GM18508 (cell line): Measurements from ENCODE around the gene GLTPD2.

ENCODE experiments used
- ATAC-seq: cut with Tn5 transposase; IDR thresholded peaks from one replicate; pipeline ENCODE4 v1.9.1; 2021; ENCODE audit warnings: moderate number of reproducible peaks; ENCODE audit not compliant: insufficient read depth, unreplicated experiment

The GLTPD2 gene

DNA sequence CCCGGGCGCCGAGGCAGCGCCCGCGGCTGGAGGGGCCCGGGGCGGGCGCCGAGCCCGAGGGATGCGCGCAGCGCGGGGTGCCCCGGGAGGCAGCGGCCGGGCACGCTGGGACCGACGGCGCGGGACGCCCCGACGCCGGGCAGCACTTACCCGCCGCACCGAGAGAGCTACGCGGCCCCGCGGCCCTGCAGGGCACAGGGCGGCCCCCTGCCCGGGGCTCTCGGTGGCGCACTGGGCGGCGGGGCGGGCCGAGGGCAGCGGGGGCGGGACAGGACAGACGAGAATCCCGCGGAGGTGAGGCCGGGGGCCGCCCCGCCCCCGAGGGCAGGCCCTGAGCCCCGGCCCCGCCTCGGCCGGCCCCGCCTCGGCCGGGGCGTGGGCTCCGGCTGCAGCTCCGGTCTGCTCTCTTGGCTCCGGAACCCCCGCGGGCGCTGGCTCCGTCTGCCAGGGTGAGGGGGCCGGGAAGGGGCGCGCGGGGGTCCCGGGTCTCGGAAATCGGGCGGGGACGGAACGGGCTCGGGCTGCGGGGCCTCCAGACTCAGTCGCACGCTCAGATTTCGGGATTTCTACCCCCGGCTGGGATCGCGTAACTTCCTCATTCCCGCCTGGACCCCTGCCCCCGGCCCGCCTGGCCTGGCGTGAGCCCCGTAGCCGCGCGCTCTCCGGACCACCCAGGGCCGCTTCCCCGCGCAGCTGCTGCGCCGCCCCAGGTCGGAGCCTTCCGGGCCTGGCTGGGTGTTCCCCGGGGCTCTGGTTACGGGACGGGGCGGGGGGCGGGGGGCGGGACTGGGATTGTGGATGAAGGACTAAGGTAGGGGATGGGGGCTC, 18.2 kb downstream of the GLTPD2 start, which contains the start of gene PLD2:
PLD2 (plus strand) TSS at position 376 of the 828 bp plus-strand sequence. CDS start 621 bp downstream, outside the sequence.
- no peak for ATAC-seq

DNA sequence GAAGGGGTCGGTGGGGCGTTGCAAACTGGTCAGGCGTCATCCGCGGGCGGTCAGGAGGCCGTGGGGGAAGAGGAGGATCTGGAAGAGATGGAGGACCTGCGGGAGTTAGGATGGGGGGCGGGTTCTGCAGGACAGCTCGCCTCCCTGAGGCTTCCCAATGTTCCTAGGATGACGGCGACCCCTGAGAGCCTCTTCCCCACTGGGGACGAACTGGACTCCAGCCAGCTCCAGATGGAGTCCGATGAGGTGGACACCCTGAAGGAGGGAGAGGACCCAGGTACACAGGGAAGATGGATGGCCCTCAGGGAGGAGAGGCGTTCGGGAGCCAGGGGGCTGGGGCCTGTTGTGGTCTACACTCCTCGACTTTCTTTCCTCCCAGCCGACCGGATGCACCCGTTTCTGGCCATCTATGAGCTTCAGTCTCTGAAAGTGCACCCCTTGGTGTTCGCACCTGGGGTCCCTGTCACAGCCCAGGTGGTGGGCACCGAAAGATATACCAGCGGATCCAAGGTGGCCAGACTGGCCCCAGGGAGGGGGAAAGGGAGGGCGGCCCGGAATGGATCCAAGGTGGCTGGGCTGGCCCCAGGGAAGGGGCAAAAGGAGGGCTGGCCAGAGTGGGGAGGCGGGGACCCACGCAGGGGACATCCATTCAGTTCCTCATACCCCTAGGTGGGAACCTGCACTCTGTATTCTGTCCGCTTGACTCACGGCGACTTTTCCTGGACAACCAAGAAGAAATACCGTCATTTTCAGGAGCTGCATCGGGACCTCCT, 19.0 kb downstream of the GLTPD2 start:
- no peak for ATAC-seq

DNA sequence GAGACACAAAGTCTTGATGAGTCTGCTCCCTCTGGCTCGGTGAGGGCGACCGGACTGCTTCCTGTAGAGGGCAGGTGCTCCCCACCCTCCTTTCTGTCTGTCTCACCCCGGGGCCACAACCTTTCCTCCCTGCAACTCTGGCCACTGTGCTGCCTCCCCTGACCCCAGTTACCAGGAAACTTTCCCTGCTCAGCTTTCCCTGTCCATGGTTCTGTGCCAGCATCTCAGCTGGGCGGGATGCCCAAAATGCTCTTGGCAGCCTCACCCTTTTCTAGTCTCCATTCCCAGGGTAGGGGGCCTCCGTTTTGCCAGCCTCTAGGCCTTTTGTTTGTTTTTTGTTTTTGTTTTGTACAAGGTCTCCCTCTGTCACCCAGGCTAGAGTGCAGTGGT, 19.6 kb downstream of the GLTPD2 start:
- ATAC-seq: no peak

DNA sequence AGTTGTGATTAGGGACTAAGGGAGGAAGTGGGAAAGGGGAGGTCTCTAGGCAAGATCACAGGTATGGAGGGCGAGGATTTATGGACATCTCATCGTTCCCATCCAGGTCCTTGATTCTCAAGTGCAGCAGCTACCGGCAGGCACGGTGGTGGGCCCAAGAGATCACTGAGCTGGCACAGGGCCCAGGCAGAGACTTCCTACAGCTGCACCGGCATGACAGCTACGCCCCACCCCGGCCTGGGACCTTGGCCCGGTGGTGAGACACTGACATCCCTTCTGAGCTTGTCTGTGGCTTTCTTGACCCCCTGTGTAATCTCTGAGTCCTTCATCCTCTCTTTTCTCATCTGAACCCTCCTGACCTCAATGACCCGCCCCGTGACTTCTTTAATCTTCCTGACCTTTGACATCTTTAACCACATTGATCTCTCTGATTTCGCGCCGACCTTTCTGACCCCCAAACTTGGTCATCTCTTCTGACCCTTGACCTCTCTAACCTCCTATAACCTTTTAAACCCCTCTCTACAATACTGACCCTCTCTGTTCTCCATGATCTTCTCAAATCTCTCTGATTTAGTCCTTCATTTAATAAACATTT, 22.0 kb downstream of the GLTPD2 start:
- ATAC-seq: no peak

DNA sequence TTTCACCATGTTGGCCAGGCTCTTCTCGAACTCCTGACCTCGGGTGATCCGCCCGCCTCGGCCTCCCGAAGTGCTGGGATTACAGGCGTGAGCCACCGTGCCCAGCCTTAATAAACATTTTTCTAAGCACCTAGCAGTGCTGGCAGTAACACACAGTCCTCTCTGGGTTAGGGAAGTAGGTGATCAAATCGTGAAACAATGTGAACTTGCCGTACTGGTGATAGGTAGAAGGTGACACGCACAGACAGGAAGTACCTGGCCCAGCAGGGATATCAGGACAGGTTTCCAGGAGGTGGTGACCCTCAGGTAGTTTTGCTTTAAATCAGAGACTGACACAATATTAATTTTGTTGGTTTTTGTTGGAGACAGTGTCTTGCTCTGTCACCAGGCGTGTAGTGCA, 22.7 kb downstream of the GLTPD2 start:
- ATAC-seq: no peak

DNA sequence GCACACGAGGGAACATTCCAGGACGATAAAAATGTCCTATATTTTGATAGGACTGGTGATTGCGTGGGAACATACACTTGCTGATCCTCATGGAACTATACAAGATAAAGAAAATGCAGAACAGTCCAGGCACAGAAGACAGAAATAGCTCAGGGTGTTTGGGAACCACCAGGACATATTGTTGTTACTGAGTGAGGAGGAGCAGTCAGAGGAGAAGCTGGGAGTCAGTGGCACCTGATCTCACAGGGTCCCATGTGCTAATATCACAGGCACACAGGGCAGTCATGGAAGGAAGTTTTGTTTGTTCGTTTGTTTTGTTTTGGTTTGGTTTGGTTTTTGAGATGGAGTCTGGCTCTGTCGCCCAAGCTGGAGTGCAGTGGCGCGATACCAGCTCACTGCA, 23.9 kb downstream of the GLTPD2 start:
- no peak for ATAC-seq

DNA sequence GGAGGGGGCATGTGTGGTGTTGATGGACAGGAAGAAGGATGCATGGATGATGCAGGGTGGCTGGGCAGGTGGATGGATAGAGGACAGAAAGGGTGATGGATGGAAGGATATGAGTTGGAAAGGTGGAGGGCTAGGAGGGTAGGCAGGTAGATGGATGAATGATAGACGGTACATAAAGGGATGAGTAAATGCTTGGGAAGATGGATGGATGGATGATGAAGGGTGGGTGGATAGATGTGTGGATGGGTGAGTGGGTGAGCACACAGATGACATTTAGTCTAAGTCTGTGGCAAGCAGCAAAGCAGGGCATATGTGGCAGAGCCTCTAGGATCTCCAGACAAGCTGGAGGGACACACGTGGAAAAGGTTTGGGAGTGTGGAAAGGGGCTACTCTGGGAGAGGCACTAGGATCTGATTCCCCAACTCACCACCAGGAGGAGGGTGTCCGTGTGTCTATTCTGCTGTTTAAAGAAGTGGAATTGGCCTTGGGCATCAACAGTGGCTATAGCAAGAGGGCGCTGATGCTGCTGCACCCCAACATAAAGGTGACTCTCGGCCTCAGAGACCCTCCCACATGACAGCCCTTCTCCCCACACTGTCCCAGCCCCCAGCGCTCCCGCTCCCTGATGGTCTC, 26.4 kb downstream of the GLTPD2 start:
- no peak for ATAC-seq

DNA sequence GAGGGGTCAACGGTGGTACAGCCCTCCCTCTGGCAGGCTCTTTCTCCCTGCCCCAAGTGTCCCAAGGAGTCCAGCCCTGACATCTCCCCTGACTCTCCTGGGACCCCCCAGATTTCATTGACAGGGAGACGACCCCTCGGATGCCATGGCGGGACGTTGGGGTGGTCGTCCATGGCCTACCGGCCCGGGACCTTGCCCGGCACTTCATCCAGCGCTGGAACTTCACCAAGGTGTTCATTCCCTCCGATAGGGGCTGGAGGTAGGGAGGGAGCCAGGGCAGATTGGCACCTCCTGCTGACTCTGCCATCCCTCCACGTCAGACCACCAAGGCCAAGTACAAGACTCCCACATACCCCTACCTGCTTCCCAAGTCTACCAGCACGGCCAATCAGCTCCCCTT, 28.1 kb downstream of the GLTPD2 start:
- no peak for ATAC-seq

DNA sequence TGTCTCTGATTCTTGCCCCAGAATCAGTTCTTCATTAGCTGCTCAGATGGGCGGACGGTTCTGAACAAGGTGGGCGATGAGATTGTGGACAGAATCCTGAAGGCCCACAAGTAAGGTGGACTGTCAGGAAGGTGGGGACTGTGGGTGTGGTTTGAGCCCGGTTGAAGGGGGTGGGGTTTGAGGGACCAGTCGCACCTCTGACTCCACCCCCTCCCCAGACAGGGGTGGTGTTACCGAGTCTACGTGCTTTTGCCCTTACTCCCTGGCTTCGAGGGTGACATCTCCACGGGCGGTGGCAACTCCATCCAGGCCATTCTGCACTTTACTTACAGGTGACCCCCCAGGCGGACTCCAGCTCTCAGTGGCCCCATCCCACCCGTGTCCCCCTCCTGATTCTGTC, 29.5 kb downstream of the GLTPD2 start:
- ATAC-seq: no peak

DNA sequence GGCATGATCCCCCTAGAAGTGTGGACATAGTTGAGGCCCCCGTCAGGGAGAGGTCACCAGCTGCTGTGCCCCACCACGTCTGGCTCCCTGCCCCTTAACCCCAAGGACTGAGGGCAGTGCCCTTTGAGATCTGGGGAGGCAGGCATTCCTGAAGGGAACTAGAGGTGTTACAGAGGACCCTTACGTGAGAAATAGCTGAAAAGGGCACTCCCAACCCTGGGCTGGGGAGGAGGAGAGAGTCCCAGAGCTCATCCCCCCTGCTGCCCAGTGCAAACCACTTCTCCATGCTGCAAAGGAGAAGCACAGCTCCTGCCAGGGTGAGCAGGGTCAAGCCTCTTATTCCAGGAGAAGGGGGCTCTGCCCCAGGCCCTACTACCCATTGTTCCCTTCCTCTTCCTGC, 34.1 kb downstream of the GLTPD2 start:
- ATAC-seq: no peak

DNA sequence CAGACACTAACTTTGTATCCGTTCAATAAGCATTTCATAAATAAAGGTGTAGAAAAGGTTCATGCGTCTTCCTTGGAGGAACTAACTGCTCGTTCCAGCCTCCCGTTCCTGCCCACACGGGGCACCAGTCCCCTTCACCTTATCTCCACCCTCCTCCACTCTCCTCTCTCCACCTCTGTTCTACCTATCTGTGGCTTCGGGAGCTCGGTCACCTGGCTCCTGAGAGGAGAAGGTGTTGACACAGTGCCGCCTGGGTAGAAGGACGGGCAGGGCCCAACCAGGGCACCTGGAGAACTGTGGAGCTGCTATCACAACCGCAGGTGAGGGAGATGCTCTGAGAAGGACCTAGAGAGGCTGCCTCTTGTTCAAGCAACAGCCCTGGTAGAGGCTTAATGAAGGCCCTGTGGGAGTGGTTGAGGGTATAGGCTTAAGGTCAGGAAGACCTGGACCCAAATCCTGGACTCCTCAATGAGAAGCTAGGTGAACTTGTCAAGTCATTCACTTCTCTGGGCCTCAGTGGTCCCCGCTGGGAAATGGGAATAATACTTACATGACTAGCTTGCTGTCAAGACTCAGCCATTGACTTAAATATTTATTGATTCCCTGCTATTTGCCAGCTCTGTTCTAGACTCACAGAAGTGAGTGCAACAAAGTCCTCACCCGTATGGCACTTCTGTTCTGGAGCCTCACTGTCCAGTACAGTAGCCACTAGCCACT, 34.8 kb downstream of the GLTPD2 start:
- no peak for ATAC-seq

DNA sequence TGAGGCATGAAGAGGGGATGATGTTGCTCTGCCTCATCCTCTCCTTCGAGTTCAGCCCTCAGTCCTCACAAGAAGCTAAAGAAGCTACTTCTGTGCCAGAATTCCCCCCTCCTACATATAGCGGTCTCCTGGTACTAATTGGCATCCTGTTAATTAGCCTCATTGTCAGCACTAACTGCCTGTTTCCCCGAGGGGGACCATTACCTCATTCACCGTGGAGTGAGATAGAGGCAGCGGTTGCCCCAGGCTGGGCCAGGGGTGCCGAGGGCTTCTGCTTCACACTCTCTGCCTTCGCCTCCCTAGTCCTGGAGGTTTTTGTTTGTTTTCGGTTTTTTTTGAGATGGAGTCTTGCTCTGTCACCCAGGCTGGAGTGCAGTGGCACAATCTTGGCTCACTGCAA, 38.6 kb downstream of the GLTPD2 start:
- no peak for ATAC-seq

DNA sequence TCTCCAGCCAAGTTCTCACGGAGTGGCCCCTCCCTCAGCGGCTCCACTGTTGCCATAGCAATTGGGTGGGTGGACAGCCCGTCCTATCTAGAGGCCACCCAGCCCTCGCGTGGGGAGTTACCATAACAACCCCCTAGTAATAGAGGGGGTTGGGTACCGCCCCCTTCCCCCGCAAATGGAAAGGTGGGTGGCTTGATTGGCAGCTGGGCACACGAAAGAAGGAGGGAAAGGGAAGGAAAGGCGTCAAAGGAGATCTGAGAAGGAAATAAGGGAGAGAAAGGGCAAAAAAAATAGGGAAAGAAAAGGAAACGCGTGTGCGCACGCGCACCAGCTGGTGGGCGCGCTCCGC, 44.0 kb downstream of the GLTPD2 start:
- peak; percentile 17 for ATAC-seq

DNA sequence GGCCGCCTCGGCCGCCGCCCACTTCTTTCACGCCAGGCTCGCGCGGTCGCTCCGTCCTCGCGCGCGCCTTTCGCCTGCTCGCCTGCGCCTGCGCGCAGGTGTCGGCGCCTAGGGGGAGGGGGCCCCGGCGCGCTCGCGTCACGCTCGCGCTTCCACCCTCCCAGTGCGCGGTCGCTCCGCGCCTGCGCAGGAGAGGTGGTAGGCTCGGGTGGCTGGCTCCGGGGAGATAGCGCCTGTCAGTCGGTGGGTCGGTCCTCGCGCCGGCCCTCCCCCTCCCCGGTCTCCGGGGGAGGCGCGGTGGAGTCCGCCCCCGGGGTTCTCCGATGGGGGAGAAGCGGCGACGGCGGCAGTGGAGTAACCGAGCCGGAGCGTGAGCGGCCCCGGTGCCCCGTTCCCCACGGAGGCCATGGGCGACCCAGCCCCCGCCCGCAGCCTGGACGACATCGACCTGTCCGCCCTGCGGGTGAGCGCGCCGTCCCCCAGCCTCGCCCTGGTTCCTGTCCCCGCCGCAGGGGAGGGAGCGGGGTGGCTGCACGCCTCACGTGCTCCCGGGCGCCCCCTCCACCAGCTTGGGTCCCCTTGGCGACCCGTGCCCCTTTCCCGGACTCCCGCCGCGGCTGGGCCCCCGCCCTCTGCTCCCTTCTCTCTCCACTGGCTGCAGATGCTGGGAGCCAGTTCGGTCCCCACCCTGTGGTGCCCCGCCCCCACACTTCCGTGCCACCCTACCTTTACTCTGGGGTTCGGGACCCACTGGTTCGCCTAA, 44.6 kb downstream of the GLTPD2 start, which contains the start of gene MINK1:
MINK1 (plus strand) TSS at position 163 of the 763 bp plus-strand sequence; CDS start at position 407, 244 bp downstream.
- ATAC-seq: peak; percentile 47

DNA sequence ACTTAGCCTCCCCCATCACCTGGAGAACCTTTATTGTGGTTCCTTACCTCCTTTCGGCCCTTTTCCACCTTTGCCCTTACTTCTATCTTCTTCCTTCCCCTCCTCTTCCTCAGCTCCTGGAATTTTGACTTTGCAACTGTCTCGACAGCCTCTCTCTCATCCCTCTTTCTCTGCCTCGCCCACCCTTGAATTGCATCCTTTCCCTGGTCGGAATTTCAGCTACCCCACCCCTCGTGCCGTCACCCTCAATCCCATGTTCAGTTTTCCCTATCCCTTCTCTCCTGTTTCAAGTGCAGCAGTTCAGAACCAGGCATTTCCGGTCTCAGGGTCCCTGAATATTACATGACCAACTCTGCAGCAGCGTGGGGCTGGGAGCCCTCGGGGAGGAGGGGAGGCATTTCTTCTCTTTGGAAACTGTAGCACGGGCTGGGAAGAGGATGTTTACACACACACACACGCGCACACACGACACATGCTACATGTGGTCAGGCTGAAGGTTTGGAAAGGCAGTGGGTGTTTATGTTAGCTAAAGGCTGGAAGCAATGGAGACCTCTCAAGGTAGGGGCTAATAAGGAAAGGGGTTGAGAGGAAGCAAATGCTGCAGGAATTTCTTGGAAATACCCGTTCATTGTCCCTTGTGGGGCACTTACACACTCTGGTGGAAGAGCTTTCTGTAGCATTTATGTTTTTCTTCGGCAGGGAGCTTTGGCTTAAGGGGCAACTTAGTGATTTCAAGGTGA, 45.3 kb downstream of the GLTPD2 start:
- ATAC-seq: no peak

DNA sequence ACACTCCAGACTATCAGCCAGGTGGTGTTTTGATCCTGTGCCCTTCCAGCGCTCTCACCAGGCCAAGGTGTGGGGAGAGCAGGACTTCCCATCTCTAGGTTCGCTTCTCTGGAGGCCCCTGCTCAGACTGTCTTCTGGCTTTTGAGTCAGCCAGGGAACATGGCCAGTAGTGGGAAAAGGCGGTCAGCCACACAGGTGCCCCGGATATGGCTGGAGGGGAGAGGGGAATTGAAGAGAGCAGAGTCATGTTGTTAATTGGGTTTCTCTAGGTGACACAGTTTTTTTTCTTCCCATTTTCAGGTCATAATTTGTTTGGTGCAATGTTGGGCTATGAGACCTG, 45.9 kb downstream of the GLTPD2 start:
- ATAC-seq: no peak

DNA sequence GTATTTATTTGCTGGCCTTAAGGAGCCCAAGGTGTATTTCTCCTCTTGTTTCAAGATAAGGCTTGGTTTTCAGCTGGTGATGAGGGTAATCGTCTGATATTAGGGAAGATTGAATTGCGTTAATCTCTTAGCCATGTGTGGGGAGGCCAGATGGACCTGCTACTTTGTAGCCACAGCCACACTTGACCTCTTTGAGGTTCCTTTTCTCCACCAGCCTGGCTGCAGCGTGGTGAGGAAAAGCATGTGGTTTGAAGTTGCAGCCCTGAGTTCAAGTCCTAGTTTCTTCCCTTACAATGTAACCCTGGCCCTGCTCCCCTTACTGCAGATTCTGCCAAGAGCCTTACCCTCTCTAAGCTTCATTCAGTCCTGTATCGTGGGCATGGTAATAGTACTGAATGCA, 47.5 kb downstream of the GLTPD2 start:
- no peak for ATAC-seq

DNA sequence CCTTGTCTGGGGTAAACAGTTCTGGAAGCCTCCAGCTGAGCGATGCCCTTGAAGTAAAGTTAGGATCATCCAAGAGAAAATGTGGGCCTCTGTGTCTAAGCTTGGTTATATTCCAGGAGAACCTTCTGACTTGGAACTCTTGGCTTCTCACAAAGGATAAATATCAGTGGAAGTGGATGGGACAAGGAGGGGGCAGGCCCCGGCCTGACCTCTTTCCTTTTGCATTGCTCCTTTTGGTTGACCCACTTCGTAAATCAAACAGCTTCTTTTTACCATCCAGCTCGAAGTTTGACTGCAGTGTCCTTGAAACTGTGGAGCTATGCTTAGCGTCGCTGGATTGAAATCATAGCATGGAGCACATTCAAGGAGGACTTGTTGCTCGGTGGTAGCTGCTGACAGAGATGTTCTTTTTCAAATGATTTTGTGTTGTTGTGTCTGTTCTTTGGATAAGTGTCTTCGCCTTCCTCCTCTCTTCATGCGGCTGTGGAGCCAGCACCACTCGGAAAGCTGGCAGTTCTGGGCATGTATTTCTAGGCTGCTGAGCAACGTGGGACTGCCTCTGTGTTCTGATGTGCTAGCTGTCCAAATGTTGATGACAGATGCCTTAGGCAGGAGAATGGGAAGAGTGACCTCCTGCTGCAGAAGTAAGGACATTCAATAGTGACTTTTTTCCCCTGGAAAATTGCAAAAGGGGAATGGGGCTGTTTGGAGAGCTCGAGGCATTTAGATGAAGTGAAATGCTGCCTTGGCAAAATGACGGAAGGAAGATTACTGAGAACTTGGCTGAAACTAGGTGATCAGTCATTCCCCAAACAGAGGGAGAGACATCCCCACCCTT, 48.9 kb downstream of the GLTPD2 start:
- ATAC-seq: no peak
